ENCODE measurements around the gene SCFD2.

DNA sequence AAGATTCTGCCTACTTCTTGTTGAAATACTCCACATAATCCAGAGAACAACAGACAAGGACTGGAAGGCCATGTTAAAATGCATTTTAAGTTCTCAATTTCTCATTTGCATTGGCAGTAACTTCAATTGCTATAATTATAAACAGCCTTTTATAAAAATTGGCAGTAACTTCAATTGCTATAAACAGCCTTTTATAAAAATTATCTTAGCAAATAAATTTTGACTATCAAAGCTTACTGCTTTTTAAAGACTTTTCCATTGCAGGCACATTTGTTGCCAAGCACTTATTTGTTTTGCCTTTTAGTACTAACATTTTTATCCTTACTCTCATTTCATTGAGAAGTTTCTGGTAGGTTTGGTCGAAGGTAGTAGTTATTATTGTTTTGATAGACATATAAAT lies 17.8 kb downstream of the SCFD2 start:
- TF ChIP-seq, protein P1, sequence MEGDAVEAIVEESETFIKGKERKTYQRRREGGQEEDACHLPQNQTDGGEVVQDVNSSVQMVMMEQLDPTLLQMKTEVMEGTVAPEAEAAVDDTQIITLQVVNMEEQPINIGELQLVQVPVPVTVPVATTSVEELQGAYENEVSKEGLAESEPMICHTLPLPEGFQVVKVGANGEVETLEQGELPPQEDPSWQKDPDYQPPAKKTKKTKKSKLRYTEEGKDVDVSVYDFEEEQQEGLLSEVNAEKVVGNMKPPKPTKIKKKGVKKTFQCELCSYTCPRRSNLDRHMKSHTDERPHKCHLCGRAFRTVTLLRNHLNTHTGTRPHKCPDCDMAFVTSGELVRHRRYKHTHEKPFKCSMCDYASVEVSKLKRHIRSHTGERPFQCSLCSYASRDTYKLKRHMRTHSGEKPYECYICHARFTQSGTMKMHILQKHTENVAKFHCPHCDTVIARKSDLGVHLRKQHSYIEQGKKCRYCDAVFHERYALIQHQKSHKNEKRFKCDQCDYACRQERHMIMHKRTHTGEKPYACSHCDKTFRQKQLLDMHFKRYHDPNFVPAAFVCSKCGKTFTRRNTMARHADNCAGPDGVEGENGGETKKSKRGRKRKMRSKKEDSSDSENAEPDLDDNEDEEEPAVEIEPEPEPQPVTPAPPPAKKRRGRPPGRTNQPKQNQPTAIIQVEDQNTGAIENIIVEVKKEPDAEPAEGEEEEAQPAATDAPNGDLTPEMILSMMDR (IDR thresholded peaks at IDR 0.05; ENCODE audit: insufficient read depth, low read length) = no peak
- TF ChIP-seq POLR2AphosphoS5 (IDR thresholded peaks at IDR 0.05; ENCODE audit: low read depth) = no peak
- TF ChIP-seq, protein P2, sequence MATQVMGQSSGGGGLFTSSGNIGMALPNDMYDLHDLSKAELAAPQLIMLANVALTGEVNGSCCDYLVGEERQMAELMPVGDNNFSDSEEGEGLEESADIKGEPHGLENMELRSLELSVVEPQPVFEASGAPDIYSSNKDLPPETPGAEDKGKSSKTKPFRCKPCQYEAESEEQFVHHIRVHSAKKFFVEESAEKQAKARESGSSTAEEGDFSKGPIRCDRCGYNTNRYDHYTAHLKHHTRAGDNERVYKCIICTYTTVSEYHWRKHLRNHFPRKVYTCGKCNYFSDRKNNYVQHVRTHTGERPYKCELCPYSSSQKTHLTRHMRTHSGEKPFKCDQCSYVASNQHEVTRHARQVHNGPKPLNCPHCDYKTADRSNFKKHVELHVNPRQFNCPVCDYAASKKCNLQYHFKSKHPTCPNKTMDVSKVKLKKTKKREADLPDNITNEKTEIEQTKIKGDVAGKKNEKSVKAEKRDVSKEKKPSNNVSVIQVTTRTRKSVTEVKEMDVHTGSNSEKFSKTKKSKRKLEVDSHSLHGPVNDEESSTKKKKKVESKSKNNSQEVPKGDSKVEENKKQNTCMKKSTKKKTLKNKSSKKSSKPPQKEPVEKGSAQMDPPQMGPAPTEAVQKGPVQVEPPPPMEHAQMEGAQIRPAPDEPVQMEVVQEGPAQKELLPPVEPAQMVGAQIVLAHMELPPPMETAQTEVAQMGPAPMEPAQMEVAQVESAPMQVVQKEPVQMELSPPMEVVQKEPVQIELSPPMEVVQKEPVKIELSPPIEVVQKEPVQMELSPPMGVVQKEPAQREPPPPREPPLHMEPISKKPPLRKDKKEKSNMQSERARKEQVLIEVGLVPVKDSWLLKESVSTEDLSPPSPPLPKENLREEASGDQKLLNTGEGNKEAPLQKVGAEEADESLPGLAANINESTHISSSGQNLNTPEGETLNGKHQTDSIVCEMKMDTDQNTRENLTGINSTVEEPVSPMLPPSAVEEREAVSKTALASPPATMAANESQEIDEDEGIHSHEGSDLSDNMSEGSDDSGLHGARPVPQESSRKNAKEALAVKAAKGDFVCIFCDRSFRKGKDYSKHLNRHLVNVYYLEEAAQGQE (IDR thresholded peaks at IDR 0.05; ENCODE audit: insufficient replicate concordance, low read depth) = no peak
- no peak for TF ChIP-seq GABPA (IDR thresholded peaks at IDR 0.05; ENCODE audit: low read depth)

Data from HL-60 (cell line).